ENCODE data around the gene TJP2.

The TJP2 gene

DNA sequence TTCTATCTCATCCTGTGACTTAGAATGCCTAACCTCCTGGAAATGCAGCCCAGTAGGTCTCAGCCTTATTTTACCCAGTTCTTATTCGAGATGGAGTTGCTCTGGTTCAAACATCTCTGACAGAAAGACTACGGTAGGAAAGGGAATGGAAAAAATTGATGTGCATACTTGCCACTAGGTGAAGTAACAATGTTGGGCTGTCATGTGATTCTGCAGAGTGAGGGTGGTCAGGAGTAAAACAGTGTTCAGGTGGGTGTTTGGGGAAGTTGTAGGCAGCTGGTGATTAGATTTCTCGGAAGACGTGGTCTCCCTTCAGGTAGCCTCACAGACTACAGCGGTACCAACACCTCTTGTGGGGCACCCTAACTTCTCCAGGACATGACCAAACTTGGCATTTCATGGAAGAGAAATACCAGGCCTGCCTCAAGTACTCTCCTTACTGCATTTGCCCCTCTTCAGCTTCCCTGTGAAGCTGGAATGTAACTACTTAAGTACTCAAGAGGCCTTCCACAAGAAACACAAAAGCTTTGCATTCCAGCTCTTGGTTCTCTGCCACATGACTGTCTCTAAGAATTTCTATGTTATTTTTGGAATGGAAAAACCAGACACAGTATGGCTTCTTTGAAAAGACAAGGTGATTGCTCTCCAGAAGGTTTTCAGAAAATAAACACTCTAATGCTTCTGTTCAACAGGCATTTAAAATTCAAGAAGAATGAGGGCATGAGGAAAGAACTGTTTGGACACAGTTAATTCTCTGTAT is 133.5 kb downstream of the TJP2 start:
- no peak for DNase-seq (ENCODE audit: low spot score)
- in situ Hi-C loops (cut with MboI; ENCODE audit: low pct_unique_long_range_greater_than_20kb, low sequenced_read_pairs, unreplicated experiment), result no loop called here
- TF ChIP-seq, protein P1, sequence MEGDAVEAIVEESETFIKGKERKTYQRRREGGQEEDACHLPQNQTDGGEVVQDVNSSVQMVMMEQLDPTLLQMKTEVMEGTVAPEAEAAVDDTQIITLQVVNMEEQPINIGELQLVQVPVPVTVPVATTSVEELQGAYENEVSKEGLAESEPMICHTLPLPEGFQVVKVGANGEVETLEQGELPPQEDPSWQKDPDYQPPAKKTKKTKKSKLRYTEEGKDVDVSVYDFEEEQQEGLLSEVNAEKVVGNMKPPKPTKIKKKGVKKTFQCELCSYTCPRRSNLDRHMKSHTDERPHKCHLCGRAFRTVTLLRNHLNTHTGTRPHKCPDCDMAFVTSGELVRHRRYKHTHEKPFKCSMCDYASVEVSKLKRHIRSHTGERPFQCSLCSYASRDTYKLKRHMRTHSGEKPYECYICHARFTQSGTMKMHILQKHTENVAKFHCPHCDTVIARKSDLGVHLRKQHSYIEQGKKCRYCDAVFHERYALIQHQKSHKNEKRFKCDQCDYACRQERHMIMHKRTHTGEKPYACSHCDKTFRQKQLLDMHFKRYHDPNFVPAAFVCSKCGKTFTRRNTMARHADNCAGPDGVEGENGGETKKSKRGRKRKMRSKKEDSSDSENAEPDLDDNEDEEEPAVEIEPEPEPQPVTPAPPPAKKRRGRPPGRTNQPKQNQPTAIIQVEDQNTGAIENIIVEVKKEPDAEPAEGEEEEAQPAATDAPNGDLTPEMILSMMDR (IDR thresholded peaks at IDR 0.05; ENCODE audit: extremely low read depth, insufficient read depth, missing control alignments), result no peak

DNA sequence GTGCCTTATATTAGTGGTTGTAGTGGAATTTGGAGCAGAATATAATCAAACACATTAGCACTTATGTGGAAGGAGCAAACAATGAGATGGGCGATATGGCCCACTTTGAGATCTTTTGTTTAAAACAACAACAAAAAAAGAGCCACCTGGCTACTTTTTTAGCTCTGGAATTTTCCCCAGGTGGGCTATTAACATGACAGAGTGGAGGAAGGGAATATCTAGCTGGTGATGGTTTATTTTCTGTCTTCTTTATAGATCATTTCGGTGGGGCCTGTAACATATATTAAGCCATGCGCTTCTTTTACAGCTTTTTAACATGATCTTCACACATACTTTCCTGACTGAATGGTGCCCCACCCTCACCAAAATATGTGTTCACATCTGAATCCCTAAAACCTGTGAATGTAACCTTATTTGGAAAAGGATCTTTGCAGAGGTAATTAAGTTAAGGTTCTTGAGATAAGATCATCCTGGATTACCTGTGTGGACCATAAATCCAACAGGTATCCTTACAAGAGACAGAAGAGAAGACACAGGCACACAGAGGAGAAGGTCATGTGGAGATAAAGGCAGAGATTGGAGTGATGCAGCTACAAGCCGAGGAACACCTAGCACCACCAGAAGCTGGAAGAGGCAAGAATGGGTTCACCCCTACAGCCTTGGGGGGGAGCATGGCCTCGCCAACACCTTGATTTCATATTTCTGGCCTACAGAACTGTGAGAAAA is 134.3 kb downstream of the TJP2 start:
- in situ Hi-C loops (cut with MboI; ENCODE audit: low pct_unique_long_range_greater_than_20kb, low sequenced_read_pairs, unreplicated experiment), result no loop called here
- TF ChIP-seq, protein P1 (IDR thresholded peaks at IDR 0.05; ENCODE audit: extremely low read depth, insufficient read depth, missing control alignments), result no peak

DNA sequence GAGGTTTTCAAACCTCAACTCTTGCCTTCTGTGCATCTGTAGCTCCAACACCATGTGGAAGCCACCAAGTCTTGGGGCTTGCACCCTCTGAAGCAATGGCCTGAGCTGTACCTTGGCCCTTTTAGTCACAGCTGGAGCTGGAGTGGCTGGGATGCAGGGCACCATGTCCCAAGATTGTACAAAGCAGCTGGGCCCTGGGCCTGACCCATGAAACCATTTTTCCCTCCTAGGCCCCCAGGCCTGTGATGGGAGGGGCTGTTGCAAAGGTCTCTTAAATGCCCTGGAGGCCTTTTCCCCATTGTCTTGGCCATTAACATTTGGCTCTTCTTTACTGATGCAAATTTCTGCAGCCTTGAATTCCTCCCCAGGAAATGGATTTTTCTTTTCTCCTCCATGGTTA is 139.1 kb downstream of the TJP2 start:
- in situ Hi-C loops (cut with MboI; ENCODE audit: low pct_unique_long_range_greater_than_20kb, low sequenced_read_pairs, unreplicated experiment), result no loop called here
- TF ChIP-seq, protein P1 (IDR thresholded peaks at IDR 0.05; ENCODE audit: extremely low read depth, insufficient read depth, missing control alignments), result no peak
- DNase-seq (ENCODE audit: low spot score), result no peak

More for the DNA sequence above, 134.3 kb downstream of the TJP2 start:
- no peak for DNase-seq (ENCODE audit: low spot score)

DNA sequence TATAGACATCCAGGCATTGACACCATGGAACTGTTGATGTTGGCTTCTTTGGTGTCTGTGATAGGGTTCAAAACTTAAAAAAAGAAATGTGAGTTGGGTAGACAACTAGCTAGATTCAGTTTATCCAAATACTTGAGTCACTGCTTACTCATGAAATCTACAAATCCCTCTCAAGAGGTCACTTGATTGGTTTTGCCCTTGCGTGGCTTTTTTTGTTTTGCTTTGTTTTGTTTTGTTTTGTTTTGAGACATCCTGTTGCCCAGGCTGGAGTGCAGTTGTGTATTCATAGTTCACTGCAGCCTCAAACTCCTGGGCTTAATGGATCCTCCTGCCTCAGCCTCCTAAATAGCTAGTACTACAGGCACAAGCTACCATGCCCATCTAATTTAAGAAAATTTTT is 140.5 kb downstream of the TJP2 start:
- in situ Hi-C loops (cut with MboI; ENCODE audit: low pct_unique_long_range_greater_than_20kb, low sequenced_read_pairs, unreplicated experiment), result no loop called here
- no peak for DNase-seq (ENCODE audit: low spot score)
- TF ChIP-seq, protein P1 (IDR thresholded peaks at IDR 0.05; ENCODE audit: extremely low read depth, insufficient read depth, missing control alignments), result no peak

DNA sequence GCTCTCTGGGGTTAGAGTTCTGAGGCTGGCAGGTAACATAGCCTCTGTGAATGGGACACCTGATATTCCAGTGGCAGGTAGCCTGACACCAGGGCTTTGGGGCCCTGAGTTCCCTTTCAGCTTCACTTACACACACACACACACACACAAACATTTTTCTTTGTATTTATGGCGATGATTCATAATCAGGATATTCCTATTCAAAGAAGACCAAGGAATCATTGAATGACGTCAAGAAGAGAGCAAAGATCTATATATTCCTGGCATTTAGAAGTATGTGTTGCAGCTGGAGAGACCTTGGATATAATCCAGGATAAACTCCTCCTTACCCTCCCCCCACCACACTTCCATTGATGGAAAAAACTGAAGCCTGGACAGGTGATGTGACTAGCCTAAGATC is 143.0 kb downstream of the TJP2 start:
- in situ Hi-C loops (cut with MboI; ENCODE audit: low pct_unique_long_range_greater_than_20kb, low sequenced_read_pairs, unreplicated experiment), result no loop called here
- TF ChIP-seq, protein P1 (IDR thresholded peaks at IDR 0.05; ENCODE audit: extremely low read depth, insufficient read depth, missing control alignments), result no peak
- DNase-seq (ENCODE audit: low spot score), result no peak

DNA sequence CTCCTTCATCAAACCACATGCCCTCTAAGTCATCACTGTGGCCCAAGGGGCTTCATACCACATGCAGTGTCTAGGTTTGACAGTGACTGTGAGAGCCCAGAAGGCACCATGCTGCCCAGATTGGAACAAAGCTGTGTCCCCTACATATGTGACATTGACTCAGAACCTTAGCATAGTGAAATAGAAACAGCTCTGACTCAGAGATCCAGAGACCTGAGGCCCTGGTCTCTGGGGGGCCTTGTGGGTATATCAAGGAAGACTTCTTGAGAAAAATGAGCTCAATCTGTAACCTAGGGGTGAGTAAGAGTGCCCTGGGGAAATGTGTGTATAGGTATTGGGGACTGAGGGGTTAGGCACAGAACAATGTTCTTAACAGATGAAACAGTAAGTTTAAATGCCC is 143.8 kb downstream of the TJP2 start:
- DNase-seq (ENCODE audit: low spot score), result no peak
- in situ Hi-C loops (cut with MboI; ENCODE audit: low pct_unique_long_range_greater_than_20kb, low sequenced_read_pairs, unreplicated experiment), result no loop called here
- TF ChIP-seq, protein P1 (IDR thresholded peaks at IDR 0.05; ENCODE audit: extremely low read depth, insufficient read depth, missing control alignments), result no peak
